Tibial artery (tissue), 4 donors: Measurements from ENCODE around the gene IL1F10.

Experiments
- DNase-seq, 2 donors: peaks; one replicate each; pipeline ENCODE4 v3.0.0-alpha.2; 2019
- H3K27ac ChIP-seq, 2 donors: fragments of 200-600 bp; sonication (generic) in 1 of 2; 1 replicate in 1 of 2; 2 replicates in 1 of 2; pipeline ENCODE4 v1.5.1; 2018 to 2019; ENCODE audit warnings: mild to moderate bottlenecking in 1 of 2
- H3K27me3 ChIP-seq, 2 donors: fragments of 200-600 bp; sonication (generic) in 1 of 2; one replicate each; pipeline versions ENCODE4 v1.5.1 to v1.6.0; 2016 to 2019
- H3K36me3 ChIP-seq, 3 donors: fragments of 200-600 bp; sonication (generic) in 2 of 3; one replicate each; pipeline ENCODE4 v1.5.1; 2016 to 2019; ENCODE audit warnings: mild to moderate bottlenecking in 2 of 3
- H3K4me1 ChIP-seq, 4 donors: fragments of 200-600 bp; sonication (generic) in 2 of 4; 1 replicate in 3 of 4; 2 replicates in 1 of 4; pipeline ENCODE4 v1.5.1; 2016 to 2019
- H3K4me3 ChIP-seq, 2 donors: fragments of 200-600 bp; sonication (generic) in 1 of 2; 1 replicate in 1 of 2; 2 replicates in 1 of 2; pipeline ENCODE4 v1.5.1; 2018 to 2019; ENCODE audit warnings: mild to moderate bottlenecking in 2 of 2
- H3K9me3 ChIP-seq, 3 donors: fragments of 200-600 bp; sonication (generic) in 1 of 3; one replicate each; pipeline ENCODE4 v1.5.1; 2016 to 2019
- intact Hi-C: fragments of 100-400 bp; cut with DNase I; formaldehyde crosslinking; loops from one replicate; pipeline ENCODE4 v1.15.0; 2023; ENCODE audit warnings: low total_unique reads
- TF ChIP-seq, protein P1 (sequence below), 2 experiments: fragments of 200-600 bp in 1 of 2; fragments of 450-650 bp in 1 of 2; IDR thresholded peaks; one replicate each; pipeline ENCODE4 v1.5.1; 2017 to 2019; ENCODE audit warnings: antibody characterized with exemption in 2 of 2, mild to moderate bottlenecking in 1 of 2, moderate library complexity in 1 of 2

Gene IL1F10

DNA sequence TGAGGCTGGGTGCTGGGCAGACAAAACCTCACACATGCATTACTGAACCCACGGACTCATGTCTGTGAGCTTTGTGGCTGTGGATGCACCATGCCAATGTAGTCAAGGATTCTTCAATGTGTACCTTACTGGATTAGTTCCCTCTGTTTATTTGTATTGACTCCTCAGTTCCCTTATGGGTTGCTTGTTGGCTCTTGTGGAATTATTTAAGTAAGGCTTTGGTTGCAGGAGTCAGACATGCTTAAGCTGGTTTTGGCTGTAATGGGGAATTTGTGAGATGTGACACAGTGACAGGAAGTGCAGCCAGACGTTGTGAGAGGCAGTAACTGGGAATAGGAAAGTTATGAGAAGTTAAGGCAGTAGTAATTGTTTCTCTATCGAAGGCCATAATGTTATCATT is 46.0 kb downstream of the IL1F10 start:
- no peak overlapping the region for H3K4me3 ChIP-seq
- peaks cover 0 to 3% of the 10 kb centered on the region in 2 donors for H3K27me3 ChIP-seq
- H3K27ac ChIP-seq, result no peak overlapping the region
- no peaks in the 10 kb centered on the region for H3K4me1 ChIP-seq
- no peaks in the 10 kb centered on the region for H3K9me3 ChIP-seq
- no peaks in the 10 kb centered on the region for H3K36me3 ChIP-seq
- TF ChIP-seq, protein P1, sequence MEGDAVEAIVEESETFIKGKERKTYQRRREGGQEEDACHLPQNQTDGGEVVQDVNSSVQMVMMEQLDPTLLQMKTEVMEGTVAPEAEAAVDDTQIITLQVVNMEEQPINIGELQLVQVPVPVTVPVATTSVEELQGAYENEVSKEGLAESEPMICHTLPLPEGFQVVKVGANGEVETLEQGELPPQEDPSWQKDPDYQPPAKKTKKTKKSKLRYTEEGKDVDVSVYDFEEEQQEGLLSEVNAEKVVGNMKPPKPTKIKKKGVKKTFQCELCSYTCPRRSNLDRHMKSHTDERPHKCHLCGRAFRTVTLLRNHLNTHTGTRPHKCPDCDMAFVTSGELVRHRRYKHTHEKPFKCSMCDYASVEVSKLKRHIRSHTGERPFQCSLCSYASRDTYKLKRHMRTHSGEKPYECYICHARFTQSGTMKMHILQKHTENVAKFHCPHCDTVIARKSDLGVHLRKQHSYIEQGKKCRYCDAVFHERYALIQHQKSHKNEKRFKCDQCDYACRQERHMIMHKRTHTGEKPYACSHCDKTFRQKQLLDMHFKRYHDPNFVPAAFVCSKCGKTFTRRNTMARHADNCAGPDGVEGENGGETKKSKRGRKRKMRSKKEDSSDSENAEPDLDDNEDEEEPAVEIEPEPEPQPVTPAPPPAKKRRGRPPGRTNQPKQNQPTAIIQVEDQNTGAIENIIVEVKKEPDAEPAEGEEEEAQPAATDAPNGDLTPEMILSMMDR (IDR thresholded peaks at IDR 0.05), result no peak
- intact Hi-C loops, result no loop called here
- no peak for DNase-seq

DNA sequence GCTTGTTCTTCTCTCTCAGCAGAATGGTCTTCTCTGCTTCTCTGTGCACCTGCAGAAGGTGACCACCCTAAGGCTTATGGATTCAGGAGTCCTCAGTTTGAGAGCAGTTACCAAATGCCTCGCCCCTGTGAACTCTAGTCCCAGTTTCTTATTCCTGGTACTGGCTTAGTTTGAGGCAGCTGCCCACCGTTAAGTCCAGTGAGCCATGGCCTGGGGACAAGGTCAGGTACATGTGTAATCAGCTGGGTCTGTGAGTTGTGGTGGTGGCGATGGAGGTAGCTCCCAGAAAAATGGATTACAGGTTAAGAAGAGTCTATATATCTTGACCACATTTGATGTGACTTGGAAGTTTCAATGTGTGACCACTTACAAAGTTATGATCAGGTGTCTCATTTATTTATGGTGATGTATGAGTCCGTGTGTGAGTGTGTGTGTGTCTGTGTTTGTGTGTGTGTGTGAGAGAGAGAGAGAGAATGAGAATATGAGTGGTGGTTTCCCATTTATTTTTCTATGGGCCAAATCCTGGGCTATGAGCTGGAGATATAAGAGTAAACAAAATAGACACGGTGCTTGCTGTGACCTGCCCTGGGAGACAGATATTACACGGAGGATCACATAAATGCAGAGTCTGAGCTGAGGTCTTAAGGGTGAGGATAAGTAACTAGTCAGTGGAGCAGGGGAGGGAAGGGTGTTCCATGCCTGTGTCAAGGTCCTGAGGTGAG is 46.6 kb downstream of the IL1F10 start:
- Histone ChIP-seq H3K36me3 (no peaks in the 10 kb centered on the region), H3K9me3 (no peaks in the 10 kb centered on the region), H3K27me3 (peaks cover 0 to 3% of the 10 kb centered on the region in 2 donors), H3K4me1 (no peaks in the 10 kb centered on the region), H3K4me3 (no peak overlapping the region), H3K27ac (no peak overlapping the region)
- TF ChIP-seq, protein P1 (IDR thresholded peaks at IDR 0.05), result no peak
- intact Hi-C loops, result no loop called here
- DNase-seq, result no peak

DNA sequence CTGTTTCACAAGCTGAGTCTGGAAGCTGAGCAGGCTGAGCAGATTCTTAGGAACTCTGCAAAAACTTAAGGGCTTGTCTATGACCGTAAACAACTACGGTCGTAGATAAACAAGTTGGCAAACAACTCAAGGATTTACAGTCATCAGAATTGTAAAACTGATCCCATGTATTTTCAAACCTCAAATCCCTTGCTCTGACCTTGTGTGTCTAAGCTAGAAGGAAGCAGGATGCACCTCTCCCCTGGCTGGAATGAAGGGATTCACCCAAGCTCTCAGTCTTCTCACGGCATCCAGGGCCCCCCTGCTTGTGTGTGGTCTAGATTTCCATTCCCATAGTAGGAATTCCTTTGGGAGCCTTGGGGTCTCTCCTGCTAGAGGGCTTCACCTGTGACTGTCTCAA is 47.2 kb downstream of the IL1F10 start:
- no peaks in the 10 kb centered on the region for H3K4me1 ChIP-seq
- TF ChIP-seq, protein P1 (IDR thresholded peaks at IDR 0.05), result no peak
- no peak overlapping the region for H3K27ac ChIP-seq
- intact Hi-C loops, result no loop called here
- no peaks in the 10 kb centered on the region for H3K36me3 ChIP-seq
- DNase-seq, result no peak
- no peaks in the 10 kb centered on the region for H3K9me3 ChIP-seq
- H3K4me3 ChIP-seq, result no peak overlapping the region
- peaks cover 0 to 3% of the 10 kb centered on the region in 2 donors for H3K27me3 ChIP-seq

DNA sequence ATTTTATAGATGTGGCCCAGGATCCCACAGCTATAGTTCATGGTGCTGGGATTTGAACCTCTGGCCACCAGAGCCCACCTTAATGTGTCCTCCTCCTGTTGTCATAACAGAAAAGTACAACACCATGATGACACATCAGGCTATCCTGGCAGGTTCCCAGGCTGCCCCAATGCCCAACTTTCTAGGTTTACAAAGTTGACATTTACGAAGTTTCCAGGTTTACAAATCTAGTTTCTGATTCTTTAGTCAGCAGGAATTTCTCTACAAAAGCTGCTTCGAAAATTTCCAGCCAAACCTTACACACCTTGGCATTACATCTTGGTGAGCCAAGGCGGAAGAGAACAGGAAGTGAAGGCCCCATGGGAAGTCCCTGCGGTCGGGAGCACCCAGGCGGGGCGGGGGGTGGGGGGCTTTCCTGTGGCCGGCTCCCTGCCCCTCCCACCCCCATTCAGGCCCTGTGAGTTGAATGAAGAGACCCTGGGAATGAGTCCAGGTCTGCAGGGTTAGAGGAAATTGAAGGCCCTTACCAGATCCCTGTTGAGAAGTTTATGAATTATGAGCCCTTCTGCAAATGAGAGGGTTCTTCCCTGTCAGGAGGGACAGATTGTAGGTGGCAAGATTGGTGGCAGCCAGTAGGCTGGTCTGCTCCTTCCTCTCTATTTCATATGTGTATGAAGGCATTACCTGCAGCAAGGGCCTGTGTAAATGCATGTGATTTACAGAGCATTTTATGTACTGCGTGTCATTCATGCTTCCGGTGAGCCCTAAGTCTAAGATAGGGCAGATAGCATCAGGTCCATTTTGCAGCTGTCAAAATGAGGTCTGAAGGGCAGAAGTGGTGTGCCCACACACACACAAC is 48.6 kb downstream of the IL1F10 start:
- H3K4me1 ChIP-seq, result no peaks in the 10 kb centered on the region
- intact Hi-C loops, result no loop called here
- DNase-seq, result no peak
- TF ChIP-seq, protein P1 (IDR thresholded peaks at IDR 0.05), result no peak
- H3K27me3 ChIP-seq, result peaks cover 0 to 3% of the 10 kb centered on the region in 2 donors
- no peaks in the 10 kb centered on the region for H3K9me3 ChIP-seq
- no peak overlapping the region for H3K27ac ChIP-seq
- no peaks in the 10 kb centered on the region for H3K36me3 ChIP-seq
- H3K4me3 ChIP-seq, result no peak overlapping the region

DNA sequence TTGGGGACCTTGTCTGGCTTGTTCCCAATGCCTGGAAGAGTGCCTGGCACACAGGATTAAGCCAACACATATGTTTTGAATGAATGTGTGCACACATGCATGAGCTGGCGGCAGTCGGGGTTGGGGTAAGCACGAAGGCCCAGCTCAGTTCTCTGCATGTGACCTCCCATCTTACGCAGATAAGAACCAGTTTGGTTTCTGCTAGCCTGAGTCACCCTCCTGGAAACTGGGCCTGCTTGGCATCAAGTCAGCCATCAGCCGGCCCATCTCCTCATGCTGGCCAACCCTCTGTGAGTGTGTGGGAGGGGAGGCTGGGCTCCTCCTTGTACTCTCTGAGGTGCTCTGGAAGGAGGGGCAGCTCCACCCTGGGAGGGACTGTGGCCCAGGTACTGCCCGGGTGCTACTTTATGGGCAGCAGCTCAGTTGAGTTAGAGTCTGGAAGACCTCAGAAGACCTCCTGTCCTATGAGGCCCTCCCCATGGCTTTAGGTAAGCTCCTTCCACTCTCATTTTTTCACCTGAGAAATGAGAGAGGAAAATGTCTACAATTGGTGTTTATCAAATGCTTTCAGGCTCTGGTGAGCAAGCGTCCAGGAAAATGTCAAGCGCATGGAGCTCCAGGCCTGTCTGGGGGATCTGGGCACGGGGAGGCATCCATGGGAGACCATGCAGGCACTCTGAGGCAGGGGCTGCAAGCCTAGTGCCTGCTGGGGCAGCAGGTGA is 49.9 kb downstream of the IL1F10 start:
- Histone ChIP-seq H3K27ac (no peak overlapping the region), H3K36me3 (no peaks in the 10 kb centered on the region), H3K27me3 (peaks cover 0 to 3% of the 10 kb centered on the region in 2 donors), H3K4me1 (no peaks in the 10 kb centered on the region), H3K9me3 (no peaks in the 10 kb centered on the region), H3K4me3 (no peak overlapping the region)
- TF ChIP-seq, protein P1 (IDR thresholded peaks at IDR 0.05), result no peak
- no peak for DNase-seq
- intact Hi-C loops, result no loop called here
